Activated CD8-positive, alpha-beta memory T cell treated with anti-CD3 and anti-CD28 coated beads for 4 hours (primary cell): ENCODE measurements around the gene AREL1.
"Not testable (repeated sequence)": the region's sequence is repeated elsewhere in the genome, so short reads cannot be mapped to it uniquely, and the experiment has no call there.

Experiments used
- DNase-seq, 2 donors: peaks; one replicate each; pipeline ENCODE4 v3.0.0-alpha.2; 2020; ENCODE audit warnings: low read depth in 2 of 2

Gene AREL1

GRCh38 chr14:74712499-74713394 lies at the start of gene AREL1, which contains the start of gene FCF1:
Gene AREL1, minus strand, starts transcription at chr14:74713080. Its CDS starts 27,465 bp downstream, at chr14:74685615.
Gene FCF1, plus strand, starts transcription at chr14:74713144. Its CDS starts 54 bp downstream, at chr14:74713198.
- DNase-seq: peak; percentile 59 to 68

- not testable (repeated sequence) for DNase-seq
These were observed 45.6 kb upstream of the AREL1 start for GRCh38 chr14:74758505-74758904.

- DNase-seq: no peak
These were observed 43.4 kb upstream of the AREL1 start for GRCh38 chr14:74756326-74756725.

GRCh38 chr14:74754899-74755298 lies 42.0 kb upstream of the AREL1 start:
- no peak for DNase-seq

GRCh38 chr14:74754157-74754556 lies 41.3 kb upstream of the AREL1 start:
- no peak for DNase-seq

GRCh38 chr14:74747237-74747636 lies 34.4 kb upstream of the AREL1 start:
- no peak for DNase-seq

GRCh38 chr14:74739293-74740030 lies 26.6 kb upstream of the AREL1 start:
- no peak for DNase-seq

- DNase-seq: no peak
These were observed 25.0 kb upstream of the AREL1 start for GRCh38 chr14:74737753-74738325.

GRCh38 chr14:74735125-74735524 lies 22.2 kb upstream of the AREL1 start:
- no peak for DNase-seq

- DNase-seq: no peak
These were observed 20.3 kb upstream of the AREL1 start for GRCh38 chr14:74733221-74733620.

GRCh38 chr14:74732387-74732786 lies 19.5 kb upstream of the AREL1 start:
- no peak for DNase-seq

GRCh38 chr14:74723134-74723533 lies 10.3 kb upstream of the AREL1 start:
- DNase-seq: no peak

- DNase-seq: no peak
These were observed 7.6 kb upstream of the AREL1 start for GRCh38 chr14:74720526-74720925.

- DNase-seq: no peak
These were observed 485 bp upstream of the AREL1 start for GRCh38 chr14:74713395-74713735.

- no peak for DNase-seq
These were observed 1.2 kb downstream of the AREL1 start for GRCh38 chr14:74711651-74712050.

- DNase-seq: no peak
These were observed 2.4 kb downstream of the AREL1 start for GRCh38 chr14:74710480-74710879.

- no peak for DNase-seq
These were observed 7.0 kb downstream of the AREL1 start for GRCh38 chr14:74705613-74706500.

GRCh38 chr14:74704656-74705055 lies 8.2 kb downstream of the AREL1 start:
- DNase-seq: no peak

GRCh38 chr14:74703043-74703442 lies 9.8 kb downstream of the AREL1 start:
- DNase-seq: no peak

- DNase-seq: no peak
These were observed 10.6 kb downstream of the AREL1 start for GRCh38 chr14:74702293-74702692.

GRCh38 chr14:74698465-74698864 lies 14.4 kb downstream of the AREL1 start:
- DNase-seq: no peak

- no peak for DNase-seq
These were observed 14.9 kb downstream of the AREL1 start for GRCh38 chr14:74697976-74698375.
